HepG2 (cell line): Measurements from ENCODE around the gene SLC38A3. TPM values are rescaled to one million over a fixed set of nuclear protein-coding genes. Genes with fewer than 3 reads are reported as not detected.

Source experiments
- CREM ChIP-seq, 2 experiments: sonication (generic) in 1 of 2; formaldehyde crosslinking in 1 of 2; IDR thresholded peaks; 2 replicates each; pipeline versions ENCODE4 v1.4.0 to v1.6.1; 2016 to 2020; ENCODE audit warnings: antibody characterized with exemption in 1 of 2, mild to moderate bottlenecking in 1 of 2, missing genetic modification reagents in 1 of 2
- DR1 ChIP-seq: sonication (generic); formaldehyde crosslinking; IDR thresholded peaks from 2 replicates; pipeline ENCODE4 v1.8.0; 2021; ENCODE audit warnings: mild to moderate bottlenecking, missing genetic modification reagents, inconsistent platforms
- ELF1 ChIP-seq: sonication (generic); formaldehyde crosslinking; IDR thresholded peaks from 2 replicates; pipeline ENCODE4 v1.4.0; 2020; ENCODE audit warnings: missing genetic modification reagents
- FLYWCH1 ChIP-seq: sonication (generic); formaldehyde crosslinking; IDR thresholded peaks from 2 replicates; pipeline ENCODE4 v1.8.1; 2023; ENCODE audit warnings: mild to moderate bottlenecking, missing genetic modification reagents
- FOXP1 ChIP-seq, 2 experiments: fragments of 450-650 bp in 1 of 2; IDR thresholded peaks; 2 replicates each; pipeline ENCODE4 v1.6.1; 2017 to 2018; ENCODE audit warnings: antibody characterized with exemption in 1 of 2
- GATA4 ChIP-seq: sonication (generic); IDR thresholded peaks from 2 replicates; pipeline ENCODE4 v1.6.1; 2016; ENCODE audit warnings: antibody characterized with exemption, low read depth, borderline replicate concordance
- KAT7 ChIP-seq: IDR thresholded peaks from 2 replicates; pipeline ENCODE4 v1.6.1; 2018; ENCODE audit warnings: borderline replicate concordance, missing compliant biosample characterization
- KLF13 ChIP-seq: sonication (generic); formaldehyde crosslinking; IDR thresholded peaks from 2 replicates; pipeline ENCODE4 v1.4.0; 2020; ENCODE audit warnings: mild to moderate bottlenecking, missing genetic modification reagents
- SP140L ChIP-seq: sonication (generic); formaldehyde crosslinking; IDR thresholded peaks from 2 replicates; pipeline ENCODE4 v1.4.0; 2020; ENCODE audit warnings: missing genetic modification reagents, borderline replicate concordance
- SP5 ChIP-seq: IDR thresholded peaks from 2 replicates; pipeline ENCODE4 v1.6.1; 2016; ENCODE audit warnings: low read depth, borderline replicate concordance
- ZBTB42 ChIP-seq: sonication (generic); formaldehyde crosslinking; IDR thresholded peaks from 2 replicates; pipeline ENCODE4 v1.5.0; 2020; ENCODE audit warnings: mild to moderate bottlenecking, missing genetic modification reagents
- ZNF256 ChIP-seq: sonication (generic); formaldehyde crosslinking; conservative IDR thresholded peaks from 2 replicates; pipeline ENCODE4 v1.4.0; 2020; ENCODE audit warnings: missing genetic modification reagents
- ZNF33A ChIP-seq: sonication (generic); formaldehyde crosslinking; IDR thresholded peaks from 2 replicates; pipeline ENCODE4 v1.5.1; 2020; ENCODE audit warnings: missing genetic modification reagents, mild to moderate bottlenecking, moderate library complexity, borderline replicate concordance
- ZNF589 ChIP-seq: sonication (generic); formaldehyde crosslinking; conservative IDR thresholded peaks from 2 replicates; pipeline ENCODE4 v1.8.0; 2022; ENCODE audit warnings: mild to moderate bottlenecking, moderate library complexity, missing genetic modification reagents
- ZNF879 ChIP-seq: sonication (generic); formaldehyde crosslinking; IDR thresholded peaks from 2 replicates; pipeline ENCODE4 v1.8.1; 2023; ENCODE audit warnings: missing genetic modification reagents
- polyA plus RNA-seq, 8 experiments: library from polyadenylated mRNA; depleted of rRNA in 3 of 8; stranded (reverse) in 7 of 8; unstranded in 1 of 8; fragments of >200 nt; fragmentation: Illumina TruSeq in 4 of 8; extraction: Trizol in 4 of 8; gene quantifications; 2 replicates each; pipeline versions ENCODE4 v1.2.1 to v1.2.3, GENCODE V29; 2011 to 2016; ENCODE audit warnings: low read depth in 4 of 8, missing spikeins in 1 of 8, mixed read lengths in 1 of 8; ENCODE audit not compliant: insufficient read depth in 1 of 8
- total RNA-seq, 5 experiments: library from RNA; depleted of rRNA; stranded (reverse); fragments of >200 nt; fragmentation: Illumina TruSeq; extraction: Trizol; gene quantifications; 2 replicates each; pipeline ENCODE4 v1.2.3, GENCODE V29; 2016; ENCODE audit warnings: low read depth in 1 of 5
- TF ChIP-seq, protein P1 (sequence below): sonication (generic); formaldehyde crosslinking; IDR thresholded peaks from 2 replicates; pipeline ENCODE4 v1.5.1; 2020; ENCODE audit warnings: mild to moderate bottlenecking, moderate library complexity, missing genetic modification reagents
- TF ChIP-seq, protein P2 (sequence below): sonication (generic); formaldehyde crosslinking; IDR thresholded peaks from 2 replicates; pipeline ENCODE4 v1.4.0; 2020; ENCODE audit warnings: mild to moderate bottlenecking, missing genetic modification reagents, borderline replicate concordance
- TF ChIP-seq, protein P3 (sequence below): sonication (generic); formaldehyde crosslinking; IDR thresholded peaks from 2 replicates; pipeline ENCODE4 v1.8.1; 2022; ENCODE audit warnings: mild to moderate bottlenecking, missing genetic modification reagents
- TF ChIP-seq, protein P4 (sequence below), 2 experiments: sonication (generic) in 1 of 2; formaldehyde crosslinking in 1 of 2; IDR thresholded peaks; 2 replicates each; pipeline versions ENCODE4 v1.4.0 to v1.6.1; 2018 to 2020; ENCODE audit warnings: missing genetic modification reagents in 2 of 2, borderline replicate concordance in 1 of 2, low read depth in 1 of 2, mild to moderate bottlenecking in 1 of 2, missing biosample characterization in 1 of 2

Gene SLC38A3
- total and polyA plus RNA-seq, 2 of the 13 experiments (the other 11 are each of a cell fraction or from before 2014, with no cell fraction given): 29.8 to 164 TPM

DNA sequence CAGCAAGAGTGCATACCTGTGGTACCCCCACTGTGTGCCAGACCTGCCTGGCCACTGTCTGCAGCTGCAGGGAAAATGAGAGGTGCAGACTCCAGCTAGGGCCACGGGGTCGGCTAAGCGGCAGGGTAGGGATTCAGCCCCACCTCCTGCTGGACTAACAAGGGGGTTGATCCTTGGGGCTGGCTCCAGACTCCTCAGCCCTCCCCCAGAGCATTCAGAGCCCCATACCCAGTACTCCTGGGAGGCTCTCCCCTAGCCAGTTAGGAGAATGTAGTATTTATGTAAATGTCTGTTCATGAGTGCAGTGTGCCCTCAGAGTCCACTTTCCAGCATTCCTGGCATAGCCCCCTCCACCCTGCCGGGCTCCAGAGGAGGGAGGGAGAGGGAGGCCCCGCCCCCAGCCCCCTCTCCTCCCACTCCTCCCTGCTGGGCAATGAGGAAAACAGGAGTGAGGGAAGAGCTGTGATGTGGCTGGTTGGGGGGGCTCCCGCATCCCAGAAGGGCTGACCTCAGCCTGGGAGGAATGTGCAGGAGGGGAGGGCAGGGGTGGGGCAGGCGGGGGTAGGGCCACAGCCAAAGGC lies 59.4 kb downstream of the SLC38A3 start (continued):
- TF ChIP-seq, protein P1, sequence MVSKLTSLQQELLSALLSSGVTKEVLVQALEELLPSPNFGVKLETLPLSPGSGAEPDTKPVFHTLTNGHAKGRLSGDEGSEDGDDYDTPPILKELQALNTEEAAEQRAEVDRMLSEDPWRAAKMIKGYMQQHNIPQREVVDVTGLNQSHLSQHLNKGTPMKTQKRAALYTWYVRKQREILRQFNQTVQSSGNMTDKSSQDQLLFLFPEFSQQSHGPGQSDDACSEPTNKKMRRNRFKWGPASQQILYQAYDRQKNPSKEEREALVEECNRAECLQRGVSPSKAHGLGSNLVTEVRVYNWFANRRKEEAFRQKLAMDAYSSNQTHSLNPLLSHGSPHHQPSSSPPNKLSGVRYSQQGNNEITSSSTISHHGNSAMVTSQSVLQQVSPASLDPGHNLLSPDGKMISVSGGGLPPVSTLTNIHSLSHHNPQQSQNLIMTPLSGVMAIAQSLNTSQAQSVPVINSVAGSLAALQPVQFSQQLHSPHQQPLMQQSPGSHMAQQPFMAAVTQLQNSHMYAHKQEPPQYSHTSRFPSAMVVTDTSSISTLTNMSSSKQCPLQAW (CRISPR knock-in tag): peak; percentile 28; the same call in 1 of the 2 replicates
- TF ChIP-seq SP140L (CRISPR knock-in tag) (no peak), CREM (IDR thresholded peaks at IDR 0.05) (peak; percentile 56; the same call in 1 of the 2 replicates), CREM (CRISPR knock-in tag; IDR thresholded peaks at IDR 0.05) (no peak), FOXP1 (IDR thresholded peaks at IDR 0.05) (0 out of 2 replicates have a peak, but pooled peaks have one; percentile 10), FOXP1 (CRISPR knock-in tag; IDR thresholded peaks at IDR 0.05) (0 out of 2 replicates have a peak, but pooled peaks have one; percentile 4), FLYWCH1 (no peak), ELF1 (CRISPR knock-in tag) (peak; percentile 11; the same call in 1 of the 2 replicates), DR1 (0 out of 2 replicates have a peak, but pooled peaks have one; percentile 31), ZNF33A (CRISPR knock-in tag) (no peak), ZNF879 (CRISPR knock-in tag) (no peak), ZNF589 (CRISPR knock-in tag) (no peak), GATA4 (no peak), ZNF256 (no peak), KAT7 (no peak), SP5 (peak; percentile 81; the same call in 1 of the 2 replicates), ZBTB42 (CRISPR knock-in tag) (no peak), KLF13 (CRISPR knock-in tag) (no peak)
- TF ChIP-seq, protein P2, sequence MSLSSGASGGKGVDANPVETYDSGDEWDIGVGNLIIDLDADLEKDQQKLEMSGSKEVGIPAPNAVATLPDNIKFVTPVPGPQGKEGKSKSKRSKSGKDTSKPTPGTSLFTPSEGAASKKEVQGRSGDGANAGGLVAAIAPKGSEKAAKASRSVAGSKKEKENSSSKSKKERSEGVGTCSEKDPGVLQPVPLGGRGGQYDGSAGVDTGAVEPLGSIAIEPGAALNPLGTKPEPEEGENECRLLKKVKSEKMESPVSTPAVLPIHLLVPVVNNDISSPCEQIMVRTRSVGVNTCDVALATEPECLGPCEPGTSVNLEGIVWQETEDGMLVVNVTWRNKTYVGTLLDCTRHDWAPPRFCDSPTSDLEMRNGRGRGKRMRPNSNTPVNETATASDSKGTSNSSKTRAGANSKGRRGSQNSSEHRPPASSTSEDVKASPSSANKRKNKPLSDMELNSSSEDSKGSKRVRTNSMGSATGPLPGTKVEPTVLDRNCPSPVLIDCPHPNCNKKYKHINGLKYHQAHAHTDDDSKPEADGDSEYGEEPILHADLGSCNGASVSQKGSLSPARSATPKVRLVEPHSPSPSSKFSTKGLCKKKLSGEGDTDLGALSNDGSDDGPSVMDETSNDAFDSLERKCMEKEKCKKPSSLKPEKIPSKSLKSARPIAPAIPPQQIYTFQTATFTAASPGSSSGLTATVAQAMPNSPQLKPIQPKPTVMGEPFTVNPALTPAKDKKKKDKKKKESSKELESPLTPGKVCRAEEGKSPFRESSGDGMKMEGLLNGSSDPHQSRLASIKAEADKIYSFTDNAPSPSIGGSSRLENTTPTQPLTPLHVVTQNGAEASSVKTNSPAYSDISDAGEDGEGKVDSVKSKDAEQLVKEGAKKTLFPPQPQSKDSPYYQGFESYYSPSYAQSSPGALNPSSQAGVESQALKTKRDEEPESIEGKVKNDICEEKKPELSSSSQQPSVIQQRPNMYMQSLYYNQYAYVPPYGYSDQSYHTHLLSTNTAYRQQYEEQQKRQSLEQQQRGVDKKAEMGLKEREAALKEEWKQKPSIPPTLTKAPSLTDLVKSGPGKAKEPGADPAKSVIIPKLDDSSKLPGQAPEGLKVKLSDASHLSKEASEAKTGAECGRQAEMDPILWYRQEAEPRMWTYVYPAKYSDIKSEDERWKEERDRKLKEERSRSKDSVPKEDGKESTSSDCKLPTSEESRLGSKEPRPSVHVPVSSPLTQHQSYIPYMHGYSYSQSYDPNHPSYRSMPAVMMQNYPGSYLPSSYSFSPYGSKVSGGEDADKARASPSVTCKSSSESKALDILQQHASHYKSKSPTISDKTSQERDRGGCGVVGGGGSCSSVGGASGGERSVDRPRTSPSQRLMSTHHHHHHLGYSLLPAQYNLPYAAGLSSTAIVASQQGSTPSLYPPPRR (CRISPR knock-in tag): peak; percentile 28; the same call in 1 of the 2 replicates
- TF ChIP-seq, protein P3, sequence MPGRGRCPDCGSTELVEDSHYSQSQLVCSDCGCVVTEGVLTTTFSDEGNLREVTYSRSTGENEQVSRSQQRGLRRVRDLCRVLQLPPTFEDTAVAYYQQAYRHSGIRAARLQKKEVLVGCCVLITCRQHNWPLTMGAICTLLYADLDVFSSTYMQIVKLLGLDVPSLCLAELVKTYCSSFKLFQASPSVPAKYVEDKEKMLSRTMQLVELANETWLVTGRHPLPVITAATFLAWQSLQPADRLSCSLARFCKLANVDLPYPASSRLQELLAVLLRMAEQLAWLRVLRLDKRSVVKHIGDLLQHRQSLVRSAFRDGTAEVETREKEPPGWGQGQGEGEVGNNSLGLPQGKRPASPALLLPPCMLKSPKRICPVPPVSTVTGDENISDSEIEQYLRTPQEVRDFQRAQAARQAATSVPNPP (CRISPR knock-in tag): no peak
- TF ChIP-seq, protein P4, sequence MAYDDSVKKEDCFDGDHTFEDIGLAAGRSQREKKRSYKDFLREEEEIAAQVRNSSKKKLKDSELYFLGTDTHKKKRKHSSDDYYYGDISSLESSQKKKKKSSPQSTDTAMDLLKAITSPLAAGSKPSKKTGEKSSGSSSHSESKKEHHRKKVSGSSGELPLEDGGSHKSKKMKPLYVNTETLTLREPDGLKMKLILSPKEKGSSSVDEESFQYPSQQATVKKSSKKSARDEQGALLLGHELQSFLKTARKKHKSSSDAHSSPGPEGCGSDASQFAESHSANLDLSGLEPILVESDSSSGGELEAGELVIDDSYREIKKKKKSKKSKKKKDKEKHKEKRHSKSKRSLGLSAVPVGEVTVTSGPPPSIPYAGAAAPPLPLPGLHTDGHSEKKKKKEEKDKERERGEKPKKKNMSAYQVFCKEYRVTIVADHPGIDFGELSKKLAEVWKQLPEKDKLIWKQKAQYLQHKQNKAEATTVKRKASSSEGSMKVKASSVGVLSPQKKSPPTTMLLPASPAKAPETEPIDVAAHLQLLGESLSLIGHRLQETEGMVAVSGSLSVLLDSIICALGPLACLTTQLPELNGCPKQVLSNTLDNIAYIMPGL (CRISPR knock-in tag; IDR thresholded peaks at IDR 0.05; ENCODE audit: borderline replicate concordance in 1 of 2, low read depth in 1 of 2): 0 out of 4 replicates have a peak, but pooled peaks of 1 of the 2 experiments have one; percentile 42
